ENCODE results near the gene LGALS4. TPM values are rescaled to one million over a fixed set of nuclear protein-coding genes. Genes with fewer than 3 reads are reported as not detected.

Gene LGALS4
- total and polyA plus RNA-seq, 9 of the 15 experiments (the other 6 are each of a cell fraction or from before 2014, with no cell fraction given), result 0.08 to 1.1 (median 0.30) TPM; not detected in 3

GRCh38 chr19:38843175-38843758, 30.5 kb upstream of the LGALS4 start:
- Histone ChIP-seq H3K4me2 (ENCODE audit: insufficient read depth, low read length) (no peak overlapping the region), H3K27me3 (ENCODE audit: control insufficient read depth in 2 of 2, insufficient read depth in 2 of 2, low read length in 2 of 2) (no peaks in the 10 kb centered on the region), H3K79me2 (ENCODE audit: control insufficient read depth, insufficient read depth, low read length) (peaks cover 73% of the 10 kb centered on the region), H3K36me3 (ENCODE audit: control insufficient read depth, insufficient read depth, low read length) (peaks cover 99% of the 10 kb centered on the region), H3K9me1 (ENCODE audit: control insufficient read depth, insufficient read depth, low read length) (no peaks in the 10 kb centered on the region), H2AFZ (ENCODE audit: low read depth, low read length) (no peak overlapping the region), H4K20me1 (replicated peaks; ENCODE audit: control insufficient read depth, insufficient read depth, low read length) (peaks cover 24% of the 10 kb centered on the region), H3K27ac (ENCODE audit: extremely low read depth, low read depth, low read length) (no peak overlapping the region; the same call in 2 of the 3 replicates), H3K4me1 (replicated peaks in 1 of 2; ENCODE audit: control insufficient read depth in 2 of 2, insufficient read depth in 2 of 2, low read length in 2 of 2) (peaks cover 7 to 17% of the 10 kb centered on the region in 2 experiments; a peak in 4 of 5 replicates), H3K9ac (ENCODE audit: insufficient read depth in 1 of 2, low read depth in 2 of 2, low read length in 2 of 2) (peak overlapping the region in 1 of 2 experiments; percentile 76; a peak in 2 of 4 replicates), H3K9me3 (replicated peaks; ENCODE audit: control insufficient read depth, insufficient read depth, low read depth, low read length) (no peaks in the 10 kb centered on the region), H3K4me3 (no peak overlapping the region)
- ChIA-PET CTCF (ENCODE audit: low intra/inter-chr PET ratio) (no interaction called here), POLR2A (interaction anchor here (1.4 to 1.6 kb wide), 2 partner anchors 7 to 9 kb away, joined by 4 to 6 read pairs; no protein-coding TSS in a partner anchor)
- in situ Hi-C loops (cut with MboI), result no loop called here
- ATAC-seq (no peak), FAIRE-seq (no peak), DNase-seq (ENCODE audit: extremely low read depth in 1 of 4, low spot score in 3 of 4) (peak in 2 of 4 experiments; percentile 2 to 18)
- 93% methylated on average over 9 of the region's 9 CpGs for WGBS (ENCODE audit: insufficient coverage, low coverage, missing lambda C conversion rate)
- intact Hi-C loops (cut with micrococcal nuclease), result no loop called here
- BruUV-seq (replicated peaks), result no TSS peak
- TF ChIP-seq EZH2 (IDR thresholded peaks at IDR 0.05; ENCODE audit: borderline replicate concordance, low read depth, low read length), result no peak
- no peak for TF ChIP-seq MAFF (IDR thresholded peaks at IDR 0.05; ENCODE audit: low read length)
- TF ChIP-seq ZNF174 (CRISPR knock-in tag; IDR thresholded peaks at IDR 0.05), result no peak
- no peak for TF ChIP-seq RNF219 (CRISPR knock-in tag; IDR thresholded peaks at IDR 0.05)
- TF ChIP-seq RBFOX2 (IDR thresholded peaks at IDR 0.05; ENCODE audit: low read depth, low read length), result peak; percentile 38; the same call in 1 of the 2 replicates
- TF ChIP-seq NR2C2 (CRISPR knock-in tag; IDR thresholded peaks at IDR 0.05), result no peak
- no peak for TF ChIP-seq NR2C2 (tag; IDR thresholded peaks at IDR 0.05)
- TF ChIP-seq COPS2 (conservative IDR thresholded peaks at IDR 0.05), result no peak
- no peak for TF ChIP-seq TARDBP (IDR thresholded peaks at IDR 0.05)
- TF ChIP-seq TEAD2 (tag; IDR thresholded peaks at IDR 0.05), result no peak
- peak; percentile 0; the same call in 1 of the 2 replicates for TF ChIP-seq POLR2AphosphoS5 (IDR thresholded peaks at IDR 0.05; ENCODE audit: control insufficient read depth, insufficient read depth, low read depth, low read length)
- TF ChIP-seq XRCC4 (IDR thresholded peaks at IDR 0.05; ENCODE audit: extremely low read depth, insufficient read depth, insufficient read length), result no peak
- no peak for TF ChIP-seq TSHZ1 (CRISPR knock-in tag; IDR thresholded peaks at IDR 0.05)
- no peak for TF ChIP-seq ZKSCAN1 (IDR thresholded peaks at IDR 0.05; ENCODE audit: low read depth, low read length)
- no peak for TF ChIP-seq THRAP3 (IDR thresholded peaks at IDR 0.05; ENCODE audit: borderline replicate concordance)
